Measurements from ENCODE around the gene LIN9. TPM values are rescaled to one million over a fixed set of nuclear protein-coding genes. Genes with fewer than 3 reads are reported as not detected.
A peak's percentile ranks its signal among the peaks of the same experiment; 100 is the strongest.

Gene LIN9
- total RNA-seq, 1 donor from 2014 or later, result 10.5 TPM

GRCh38 chr1:226310245-226310540 lies 1.2 kb upstream of the LIN9 start:
- H3K27ac Mint-ChIP-seq, result peak overlapping the region; percentile 52
- H3K27me3 Mint-ChIP-seq, result peaks cover 3% of the 10 kb centered on the region
- no peaks in the 10 kb centered on the region for H3K9me3 Mint-ChIP-seq
- no peak for DNase-seq (ENCODE audit: extremely low spot score, unreplicated experiment)
- no peak for TF ChIP-seq CTCF (conservative IDR thresholded peaks at IDR 0.05)
- H3K4me1 Mint-ChIP-seq (ENCODE audit: unreplicated experiment), result peaks cover 16% of the 10 kb centered on the region
- H3K4me3 Mint-ChIP-seq, result peak overlapping the region; percentile 86
- H3K36me3 Mint-ChIP-seq, result no peaks in the 10 kb centered on the region

GRCh38 chr1:226309398-226310244 lies 657 bp upstream of the LIN9 start:
- Mint-ChIP-seq H3K36me3 (peaks cover under 1% of the 10 kb centered on the region), H3K4me3 (peak overlapping the region; percentile 86), H3K27ac (peak overlapping the region; percentile 52), H3K4me1 (ENCODE audit: unreplicated experiment) (peaks cover 16% of the 10 kb centered on the region), H3K9me3 (no peaks in the 10 kb centered on the region), H3K27me3 (peaks cover 3% of the 10 kb centered on the region)
- peak; percentile 61 for TF ChIP-seq CTCF (conservative IDR thresholded peaks at IDR 0.05)
- DNase-seq (ENCODE audit: extremely low spot score, unreplicated experiment), result no peak

- no peak for TF ChIP-seq CTCF (conservative IDR thresholded peaks at IDR 0.05)
- Mint-ChIP-seq H3K4me1 (ENCODE audit: unreplicated experiment) (peaks cover 16% of the 10 kb centered on the region), H3K27ac (peak overlapping the region; percentile 84), H3K9me3 (no peaks in the 10 kb centered on the region), H3K4me3 (peak overlapping the region; percentile 92), H3K27me3 (peaks cover 3% of the 10 kb centered on the region), H3K36me3 (peaks cover 4% of the 10 kb centered on the region)
- DNase-seq (ENCODE audit: extremely low spot score, unreplicated experiment), result no peak
Measured at GRCh38 chr1:226308166-226308722, 720 bp downstream of the LIN9 start.

DNA sequence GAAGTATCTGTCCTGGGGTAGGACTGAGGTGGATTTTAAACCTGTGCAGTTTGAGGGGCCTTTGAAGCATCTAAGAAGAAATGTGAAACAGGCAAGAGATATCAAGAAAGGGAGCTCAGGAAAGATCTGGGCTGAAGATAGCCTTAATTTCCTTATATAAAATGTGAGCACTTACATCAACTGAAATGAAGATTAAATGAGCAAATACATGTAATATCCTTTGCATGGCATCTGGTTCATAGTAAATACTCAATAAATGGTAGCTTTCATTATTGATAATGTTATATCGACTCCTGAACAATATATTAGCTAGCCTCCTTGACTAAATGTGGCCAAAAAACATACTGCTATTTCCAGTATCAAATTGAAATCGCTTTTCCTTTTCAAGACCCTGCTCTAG lies 2.5 kb downstream of the LIN9 start:
- Mint-ChIP-seq H3K36me3 (peaks cover 4% of the 10 kb centered on the region), H3K4me3 (no peak overlapping the region)

GRCh38 chr1:226305184-226305583 lies 3.8 kb downstream of the LIN9 start:
- DNase-seq (ENCODE audit: extremely low spot score, unreplicated experiment), result no peak
- no peaks in the 10 kb centered on the region for H3K9me3 Mint-ChIP-seq
- H3K27ac Mint-ChIP-seq, result peak overlapping the region; percentile 6
- peaks cover 4% of the 10 kb centered on the region for H3K36me3 Mint-ChIP-seq
- H3K27me3 Mint-ChIP-seq, result peaks cover 3% of the 10 kb centered on the region
- no peak for TF ChIP-seq CTCF (conservative IDR thresholded peaks at IDR 0.05)
- H3K4me1 Mint-ChIP-seq (ENCODE audit: unreplicated experiment), result peaks cover 14% of the 10 kb centered on the region
- H3K4me3 Mint-ChIP-seq, result no peak overlapping the region

More for the DNA sequence above, 2.5 kb downstream of the LIN9 start:
- TF ChIP-seq CTCF (conservative IDR thresholded peaks at IDR 0.05), result no peak
- H3K4me1 Mint-ChIP-seq (ENCODE audit: unreplicated experiment), result peaks cover 20% of the 10 kb centered on the region
- H3K9me3 Mint-ChIP-seq, result no peaks in the 10 kb centered on the region
- no peak overlapping the region for H3K27ac Mint-ChIP-seq
- no peak for DNase-seq (ENCODE audit: extremely low spot score, unreplicated experiment)
- H3K27me3 Mint-ChIP-seq, result peaks cover 3% of the 10 kb centered on the region

Measured in type B pancreatic cell (in vitro differentiated cells).